GM12875 (cell line): ENCODE data around the gene ROPN1L.

Experiments used
- H3K4me3 ChIP-seq: one replicate; pipeline ENCODE4 v1.5.1; 2011; ENCODE audit warnings: low read depth, low read length, control low read depth
- CTCF ChIP-seq: IDR thresholded peaks from 2 replicates; pipeline ENCODE4 v1.5.1; 2011; ENCODE audit warnings: low read depth, mild to moderate bottlenecking, control low read depth, inconsistent platforms, low read length, moderate library complexity, borderline replicate concordance; ENCODE audit not compliant: insufficient read depth

The ROPN1L gene

DNA sequence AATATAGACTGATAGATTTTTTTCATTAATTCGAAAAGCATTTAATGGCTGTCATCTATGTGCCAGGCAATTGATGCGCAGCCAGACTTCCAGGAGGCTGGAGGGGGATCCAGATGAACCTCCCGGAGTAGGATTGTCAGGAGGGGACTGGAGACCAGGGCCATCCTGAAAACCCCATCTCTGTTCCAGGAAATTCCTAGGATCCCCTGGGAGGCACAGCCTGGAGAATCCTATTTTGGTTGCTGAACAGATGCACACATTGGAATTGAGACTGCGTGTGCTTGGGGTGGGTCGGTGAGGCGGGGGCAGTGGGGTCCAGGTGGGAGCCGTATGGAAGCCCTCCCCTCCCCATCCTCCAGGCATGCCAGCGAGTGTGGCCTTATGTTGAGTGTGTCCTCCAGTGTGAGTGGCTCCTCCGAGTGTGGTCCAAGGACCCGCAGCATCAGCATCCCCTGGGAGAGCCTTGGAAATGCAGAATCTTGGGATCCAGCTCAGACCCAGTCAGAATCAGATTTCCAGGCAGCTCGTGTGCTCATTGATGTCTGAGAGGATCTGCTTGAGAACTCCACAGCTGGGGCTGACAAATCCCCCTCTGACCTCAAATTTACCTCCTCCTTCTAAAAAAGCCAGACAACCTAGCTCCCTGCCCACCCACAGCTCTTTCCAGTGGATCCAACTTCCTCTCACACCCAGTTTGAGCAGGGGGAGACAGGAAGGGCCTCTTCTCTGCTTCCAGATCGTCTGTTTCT, 38.7 kb downstream of the ROPN1L start:
- TF ChIP-seq CTCF: no peak

GRCh38 chr5:10481241-10481935, 39.7 kb downstream of the ROPN1L start:
- H3K4me3 ChIP-seq: no peak overlapping the region
- TF ChIP-seq CTCF: no peak

More for the DNA sequence above, 38.7 kb downstream of the ROPN1L start:
- no peak overlapping the region for H3K4me3 ChIP-seq

DNA sequence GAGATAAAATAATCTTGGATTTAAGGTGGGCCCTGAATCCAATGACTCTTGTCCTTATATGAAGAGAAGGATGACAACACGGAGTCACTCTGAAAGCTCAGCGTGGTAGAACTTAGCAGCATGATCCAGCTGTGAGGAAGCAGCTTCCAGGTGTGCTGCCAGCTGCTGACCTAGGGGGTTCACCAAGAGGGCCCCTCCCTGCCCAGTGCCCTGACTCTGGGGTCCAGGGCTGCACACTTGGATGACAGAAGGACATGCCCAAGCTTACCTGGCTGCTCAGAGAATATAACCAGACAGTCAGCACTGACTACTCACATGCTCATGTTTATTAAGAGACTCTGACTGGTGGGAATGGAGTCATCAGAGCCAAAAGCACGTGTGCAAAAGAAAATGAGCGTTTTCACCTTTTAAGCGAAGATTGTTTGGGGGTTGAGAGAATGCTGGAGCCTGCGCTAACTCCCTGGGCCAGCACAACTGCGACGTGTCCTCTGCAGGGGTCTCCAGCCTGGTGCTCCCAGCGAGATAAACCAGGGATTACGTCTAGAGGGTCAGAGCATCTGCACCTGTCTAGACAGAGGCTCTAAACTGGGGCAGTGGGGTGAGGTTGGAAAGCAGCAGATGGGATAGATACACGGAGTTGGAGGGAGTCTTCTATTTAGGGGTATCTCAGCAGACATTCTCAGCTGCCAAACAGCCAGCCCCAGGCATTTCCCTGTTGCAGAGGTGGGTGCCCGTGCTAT, 41.3 kb downstream of the ROPN1L start:
- H3K4me3 ChIP-seq: no peak overlapping the region

DNA sequence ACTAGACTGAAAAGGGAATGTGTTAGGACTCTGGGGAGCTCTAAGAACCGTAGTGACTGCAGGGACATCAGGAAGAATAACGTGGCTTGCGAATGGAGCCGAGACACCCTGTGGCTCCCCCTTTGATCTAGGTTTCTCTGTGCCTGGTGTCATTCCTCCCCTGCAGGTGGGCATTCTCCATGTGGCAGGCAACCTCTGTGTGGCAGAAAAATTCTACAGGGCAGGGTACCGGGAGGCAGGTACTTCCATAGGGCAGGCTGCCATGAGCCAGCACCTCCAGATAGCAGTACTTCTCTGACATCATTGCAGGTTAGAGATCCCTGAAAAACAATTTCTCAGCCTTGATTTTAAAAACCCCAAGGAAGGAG, 43.1 kb downstream of the ROPN1L start:
- H3K4me3 ChIP-seq: no peak overlapping the region
- TF ChIP-seq CTCF: no peak

More for the DNA sequence above, 41.3 kb downstream of the ROPN1L start:
- no peak for TF ChIP-seq CTCF

DNA sequence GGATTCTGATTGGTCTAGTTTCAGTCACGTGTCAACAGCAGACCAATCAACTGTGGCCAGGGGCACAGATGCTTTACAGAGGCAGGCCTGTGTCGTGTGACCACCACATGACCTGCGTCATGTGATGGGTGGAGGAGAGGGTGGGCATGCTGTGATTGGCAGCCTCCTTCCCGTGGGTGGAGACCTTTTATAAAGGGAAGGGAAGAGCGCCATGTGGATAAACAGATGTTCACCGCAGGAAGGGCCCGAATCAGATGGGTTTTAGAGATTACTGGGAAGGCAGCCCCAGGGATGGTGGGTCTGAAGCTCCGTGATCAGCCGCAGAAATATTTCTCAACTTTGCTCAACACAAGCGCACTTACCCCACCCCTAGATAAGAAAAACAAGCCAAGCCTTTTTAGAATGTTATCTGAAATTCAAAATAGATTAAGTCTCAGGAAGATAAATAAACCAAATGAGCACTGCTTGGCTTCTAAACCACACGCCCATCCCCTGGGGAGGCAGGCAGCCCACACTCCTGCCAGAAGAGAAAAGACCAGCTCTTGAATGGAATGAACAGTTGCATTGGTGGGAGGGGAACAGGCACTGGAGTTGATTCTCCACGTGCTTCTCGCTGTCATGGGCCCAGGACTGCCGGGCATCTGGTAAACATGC, 43.6 kb downstream of the ROPN1L start:
- no peak overlapping the region for H3K4me3 ChIP-seq
- TF ChIP-seq CTCF: no peak

DNA sequence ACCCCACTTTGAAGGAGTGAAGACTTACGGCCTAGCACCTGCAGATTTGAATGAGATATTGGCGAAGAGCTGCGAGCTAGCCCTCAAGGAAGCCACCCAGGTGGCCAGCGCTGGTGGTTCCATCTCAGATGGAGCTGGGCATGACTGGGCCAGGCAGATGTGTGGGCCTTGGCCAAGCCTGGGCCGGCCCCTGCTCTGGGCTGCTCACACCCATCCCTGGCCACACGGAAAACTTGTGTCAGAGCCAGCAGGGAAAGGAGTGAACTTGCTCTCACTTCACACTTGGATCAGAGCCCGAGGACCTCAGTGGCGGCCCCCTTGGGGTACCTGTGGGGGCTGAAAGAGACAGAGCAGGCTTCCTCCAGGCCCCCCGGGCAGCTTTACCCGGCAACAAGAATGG, 44.2 kb downstream of the ROPN1L start:
- TF ChIP-seq CTCF: no peak
- no peak overlapping the region for H3K4me3 ChIP-seq
